ENCODE data around the gene SIPA1L2.

Gene SIPA1L2

DNA sequence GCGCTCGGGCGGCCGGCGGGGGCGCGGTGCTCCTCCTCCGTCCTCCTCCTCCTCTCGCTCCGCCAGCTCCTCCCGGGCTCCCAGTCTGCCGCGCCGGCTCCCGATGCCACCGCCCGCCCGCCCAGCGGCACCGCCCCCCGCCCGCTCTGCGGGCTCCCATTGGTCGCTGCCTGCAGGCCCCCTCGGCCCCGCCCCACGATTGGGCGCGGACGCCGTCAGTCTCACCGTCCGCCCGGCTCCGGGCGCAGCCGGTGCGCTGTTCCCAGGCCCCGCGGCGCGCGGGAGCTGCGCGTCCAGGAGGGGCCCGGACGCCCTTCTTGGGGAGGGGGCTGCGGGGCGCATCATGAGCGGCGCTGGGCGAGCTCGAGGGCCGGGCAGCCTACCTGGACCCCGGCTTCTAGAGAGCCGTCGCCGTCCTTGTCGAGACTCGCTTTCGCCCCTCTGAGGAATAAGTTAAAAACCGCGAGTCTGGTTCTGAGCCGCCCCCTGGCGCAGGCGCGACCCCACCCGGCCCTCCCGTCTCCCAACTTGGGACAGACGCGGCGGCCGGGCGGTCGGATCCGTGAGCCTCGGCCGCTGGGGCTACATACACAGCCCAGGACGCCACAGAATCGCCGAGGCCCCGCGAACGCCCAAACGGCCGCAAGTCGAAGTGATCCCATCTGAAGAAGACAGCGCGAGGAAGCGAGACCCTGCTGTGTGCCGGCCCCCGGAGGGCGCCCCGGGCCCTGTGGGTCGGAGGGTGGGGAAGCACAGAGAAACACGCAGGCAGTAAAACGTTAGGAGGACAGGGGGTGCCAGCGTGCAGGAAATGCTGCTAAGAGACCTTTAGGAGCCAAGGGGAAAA, at the start of gene SIPA1L2:
SIPA1L2 (minus strand) TSS at position 87 of the 847 bp plus-strand sequence. CDS start 114,794 bp downstream, outside the sequence.
- DNase-seq: peak; percentile 83

DNA sequence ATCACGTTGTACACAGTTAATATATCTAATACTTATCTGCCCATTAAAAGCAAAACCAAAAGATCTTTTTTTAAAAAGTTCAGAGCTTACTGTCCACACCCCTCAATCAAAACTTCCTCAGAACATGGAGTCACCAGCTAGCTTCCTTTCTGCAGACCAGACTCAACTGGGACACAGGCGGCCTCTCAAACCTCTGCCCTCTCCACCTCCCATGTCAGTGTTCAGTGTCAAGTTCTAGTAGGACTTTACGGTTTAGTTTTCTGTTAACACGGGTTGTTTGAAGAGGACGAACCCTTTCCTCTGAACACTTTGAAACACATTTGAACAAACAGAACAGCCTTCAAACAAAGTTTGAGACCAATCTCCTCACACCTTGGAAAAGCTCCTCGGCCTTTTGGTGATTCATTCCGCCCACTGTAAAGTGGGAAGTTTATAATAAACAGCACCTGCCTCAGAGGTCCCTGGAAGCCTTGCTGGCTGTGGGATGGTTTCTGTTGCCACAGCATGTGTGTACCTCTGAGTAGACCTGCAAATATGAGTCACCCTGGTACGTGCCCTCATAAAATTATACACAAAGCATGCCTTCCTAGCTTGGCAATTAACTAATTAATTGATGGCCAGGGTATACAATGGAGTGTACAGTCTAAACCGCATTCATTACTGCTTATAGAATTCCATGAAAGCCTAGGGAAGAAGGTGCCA, 48.4 kb upstream of the SIPA1L2 start:
- no peak for DNase-seq

DNA sequence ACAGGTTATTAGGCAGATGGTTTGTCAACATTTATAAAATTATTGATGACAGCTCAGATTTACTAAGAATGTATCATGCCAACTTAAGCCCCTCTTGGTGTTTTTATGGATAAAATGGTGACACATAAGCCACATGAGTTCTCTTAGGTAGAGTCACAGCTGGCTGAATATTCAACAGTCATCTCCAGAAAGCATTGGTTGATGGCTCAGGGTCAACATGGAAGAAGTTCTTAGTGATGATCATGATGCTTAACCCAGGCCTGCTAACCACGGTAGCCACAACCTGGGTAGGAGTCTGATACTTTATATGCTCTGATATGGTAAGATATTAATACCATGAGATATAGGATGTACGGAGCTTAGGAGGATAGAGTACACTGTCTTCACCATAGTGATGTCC, 46.4 kb upstream of the SIPA1L2 start:
- DNase-seq: no peak

DNA sequence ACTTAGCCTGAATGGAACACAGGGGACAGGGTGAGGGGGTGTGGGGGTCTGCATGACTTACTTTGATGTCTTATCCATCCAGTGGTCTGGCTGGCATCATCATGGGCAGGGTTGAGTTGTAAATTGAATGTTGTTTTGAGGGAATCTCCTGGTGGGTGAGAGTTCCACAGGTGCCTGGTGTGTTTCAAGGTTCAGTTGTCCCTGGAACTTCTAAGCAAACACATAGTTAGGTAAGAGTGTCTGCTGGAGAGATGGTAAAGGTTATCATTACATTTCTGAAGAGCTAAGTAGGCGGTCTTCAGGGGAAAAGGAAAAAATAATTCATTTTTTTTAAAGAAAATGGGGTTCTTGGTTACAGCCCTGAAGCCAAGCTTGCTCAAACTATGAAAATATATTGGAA, 46.0 kb upstream of the SIPA1L2 start:
- DNase-seq: no peak

DNA sequence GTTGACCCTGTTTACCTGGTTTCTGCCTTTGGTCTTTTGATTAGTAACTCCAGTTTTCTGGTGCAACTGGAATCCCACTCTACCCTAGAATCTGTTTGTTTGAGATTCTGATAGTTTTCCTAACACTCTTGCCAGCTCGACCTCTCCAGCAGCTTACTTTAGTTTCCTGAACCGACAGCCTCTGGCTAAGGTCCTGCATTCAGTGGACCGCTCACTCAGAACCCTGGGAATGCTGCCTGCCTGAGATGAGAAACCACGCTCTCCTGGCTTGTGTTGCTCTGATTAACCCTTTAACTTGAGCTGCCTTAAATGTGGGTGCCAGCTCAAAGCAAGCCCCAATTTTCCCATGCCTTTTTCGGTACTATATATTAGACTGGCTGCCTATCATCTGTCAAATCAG, 45.3 kb upstream of the SIPA1L2 start:
- DNase-seq: no peak

GRCh38 chr1:232673256-232673655, 43.3 kb upstream of the SIPA1L2 start:
- no peak for DNase-seq

DNA sequence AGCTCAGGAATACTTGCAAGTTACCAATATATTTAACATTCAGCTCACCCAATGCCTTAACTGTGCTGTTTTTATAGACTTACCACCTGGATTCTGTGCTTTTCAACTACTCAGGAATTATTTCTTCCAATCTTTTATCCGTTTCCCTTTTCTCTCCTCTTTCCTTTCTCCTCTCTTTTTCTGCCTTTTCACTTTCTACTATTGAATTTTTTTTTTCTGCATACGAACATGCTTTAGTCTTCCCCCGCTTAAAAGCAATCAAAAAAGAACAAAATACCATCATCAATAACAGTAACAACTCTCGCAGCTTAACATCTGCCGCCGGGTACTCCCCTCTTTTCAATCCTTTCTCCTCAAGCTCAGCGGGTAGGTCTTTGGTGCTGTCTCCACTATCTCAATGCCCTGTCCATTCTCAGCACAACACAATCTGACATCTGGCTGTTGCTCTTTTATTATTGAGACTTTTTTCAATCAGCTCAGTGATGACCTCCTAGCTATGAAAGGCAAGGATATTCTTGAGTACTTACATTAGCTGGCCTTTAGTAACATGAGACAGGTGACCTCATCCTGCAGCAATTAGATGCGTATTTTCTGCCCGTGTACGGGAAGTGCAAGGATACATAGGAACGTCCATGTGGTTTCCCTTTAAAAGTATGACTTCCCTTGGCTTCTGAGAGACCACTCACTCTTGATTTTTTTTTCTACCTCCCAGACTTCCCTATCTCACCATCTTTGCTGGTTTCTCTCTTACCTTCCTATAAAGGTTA, 40.2 kb upstream of the SIPA1L2 start:
- DNase-seq: no peak

DNA sequence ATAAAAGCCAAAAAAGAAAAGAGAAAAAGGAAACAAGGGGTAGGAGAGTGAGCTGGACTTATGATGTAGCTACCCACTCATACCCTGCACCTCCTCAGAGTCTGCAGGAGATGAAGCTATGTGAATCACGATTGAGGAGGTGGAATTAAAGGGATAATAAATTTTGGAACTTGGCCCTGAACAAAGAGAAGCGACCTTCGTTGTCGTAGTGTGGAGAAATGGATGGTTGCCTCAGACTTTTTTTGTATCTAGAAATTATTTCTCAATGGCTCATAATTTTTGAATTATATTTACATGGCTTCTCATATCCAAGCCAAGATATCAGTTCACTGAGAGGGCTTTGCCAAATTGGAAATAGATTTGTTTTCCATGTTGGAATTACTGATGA, 37.8 kb upstream of the SIPA1L2 start:
- DNase-seq: no peak

DNA sequence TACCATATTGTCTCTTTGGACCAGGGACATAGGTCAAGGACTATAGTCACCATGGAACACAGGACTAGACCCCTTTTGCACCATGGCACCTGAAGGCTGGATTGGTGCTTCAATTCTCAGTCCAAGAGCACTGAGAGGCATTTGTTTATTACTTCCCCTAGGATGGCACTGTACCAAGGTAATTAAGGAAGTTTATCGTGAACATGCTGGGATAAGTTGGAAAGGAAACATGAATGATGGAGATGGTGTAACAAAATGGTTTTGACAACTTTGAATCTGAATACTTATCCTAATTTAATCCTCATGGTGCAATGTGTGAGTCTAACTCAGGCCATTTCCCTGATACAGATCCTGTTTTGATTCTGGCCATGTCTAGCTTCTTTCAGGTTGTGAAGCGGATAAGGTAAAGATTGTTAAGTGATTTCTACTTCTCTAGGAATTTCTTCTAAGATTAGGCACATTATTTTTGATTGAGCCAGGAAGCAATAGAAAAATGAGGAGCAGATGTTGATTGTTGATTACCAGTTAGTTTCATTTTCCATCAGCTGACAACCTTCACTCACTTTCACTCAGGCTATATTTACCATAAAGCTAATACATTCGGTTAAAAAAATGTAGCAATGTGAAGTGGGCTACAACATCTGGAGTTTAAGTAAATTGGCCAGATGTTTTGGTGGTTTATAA, 37.3 kb upstream of the SIPA1L2 start:
- no peak for DNase-seq

DNA sequence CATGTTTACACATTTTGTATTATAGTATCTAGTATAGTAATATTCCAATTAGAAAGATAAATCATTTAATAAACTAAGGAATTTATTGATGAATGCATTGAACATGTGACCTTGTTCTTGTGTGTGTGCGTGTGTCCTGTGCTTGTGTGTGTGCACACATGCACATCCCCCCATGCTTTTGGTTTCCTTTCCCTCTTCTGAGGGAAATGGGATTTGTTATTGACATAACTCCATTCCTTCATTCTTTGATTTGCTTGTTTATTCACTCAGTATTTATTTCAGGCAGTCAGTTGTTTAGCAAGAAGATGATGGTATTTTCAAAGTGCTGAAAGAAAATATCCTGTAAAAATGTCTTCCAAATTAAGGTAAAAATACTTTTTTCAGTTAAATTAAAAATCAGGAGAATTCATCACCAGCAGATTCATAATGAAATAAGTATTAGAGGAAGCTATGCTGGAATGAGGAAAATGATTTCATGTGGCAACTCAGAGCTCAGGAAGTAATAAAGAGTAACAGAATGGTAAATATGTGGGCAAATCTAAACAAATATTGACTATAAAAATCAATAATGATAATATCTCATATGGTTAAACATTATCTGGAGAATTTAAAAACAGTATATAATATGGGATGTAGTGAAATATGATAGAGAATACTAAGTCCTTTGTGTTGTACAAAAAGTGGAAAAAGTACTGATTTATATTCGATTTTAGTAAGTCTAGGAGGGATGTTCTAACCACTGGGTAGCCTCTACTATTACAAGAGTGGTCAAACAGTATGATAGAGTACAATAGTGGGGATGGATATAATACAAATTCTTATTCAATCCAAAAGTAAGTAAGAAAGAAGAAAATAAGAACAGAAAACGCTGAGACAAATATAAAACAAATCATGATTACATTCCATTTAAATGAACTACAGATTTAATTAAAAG, 35.2 kb upstream of the SIPA1L2 start:
- DNase-seq: no peak

- no peak for DNase-seq
Measured at GRCh38 chr1:232662910-232663309, 33.0 kb upstream of the SIPA1L2 start.

DNA sequence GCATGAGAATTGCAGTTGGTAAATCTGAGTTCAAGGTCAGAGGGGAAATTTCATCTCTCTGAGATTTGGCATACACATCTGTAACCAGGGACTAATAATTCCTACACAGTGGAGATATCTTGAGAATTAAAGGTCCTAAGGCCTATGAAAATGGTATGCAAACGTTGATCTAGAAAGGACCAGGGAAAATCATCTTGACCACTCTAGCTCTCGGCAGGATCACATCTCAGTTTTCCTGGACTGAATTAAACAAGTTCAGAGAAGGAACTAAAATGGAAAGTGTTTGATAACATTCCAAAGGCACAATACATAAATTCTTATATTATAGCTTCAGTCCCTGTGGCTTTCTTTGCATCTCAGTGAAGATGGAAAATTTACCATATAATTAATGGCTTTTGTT, 28.5 kb upstream of the SIPA1L2 start:
- DNase-seq: no peak

DNA sequence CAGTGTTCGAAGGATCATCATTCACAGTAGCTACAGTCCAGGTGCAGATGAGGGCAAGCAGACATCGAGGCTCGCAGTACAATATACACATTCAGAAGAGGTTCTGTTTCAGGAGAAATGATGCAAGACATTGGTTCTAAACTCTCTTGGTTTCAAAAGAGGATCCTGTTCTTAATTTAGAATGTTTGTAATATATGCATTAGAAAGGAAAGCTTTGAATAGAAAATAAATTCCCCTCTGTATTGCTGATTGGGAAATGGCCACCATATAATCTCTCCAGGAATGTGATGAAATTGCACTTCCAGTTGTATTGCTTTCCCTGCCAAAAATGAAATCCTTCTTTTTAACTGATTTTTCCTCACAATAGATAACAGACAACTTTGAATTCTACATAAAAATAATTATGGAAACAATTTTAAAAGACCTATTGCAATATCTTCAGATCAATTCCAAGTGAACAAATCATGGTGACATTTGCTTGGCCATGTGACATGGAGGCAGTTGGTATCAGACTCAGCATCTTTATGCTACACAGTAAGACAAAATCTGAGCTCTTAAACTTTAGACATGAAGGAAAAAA, 27.6 kb upstream of the SIPA1L2 start:
- DNase-seq: no peak

DNA sequence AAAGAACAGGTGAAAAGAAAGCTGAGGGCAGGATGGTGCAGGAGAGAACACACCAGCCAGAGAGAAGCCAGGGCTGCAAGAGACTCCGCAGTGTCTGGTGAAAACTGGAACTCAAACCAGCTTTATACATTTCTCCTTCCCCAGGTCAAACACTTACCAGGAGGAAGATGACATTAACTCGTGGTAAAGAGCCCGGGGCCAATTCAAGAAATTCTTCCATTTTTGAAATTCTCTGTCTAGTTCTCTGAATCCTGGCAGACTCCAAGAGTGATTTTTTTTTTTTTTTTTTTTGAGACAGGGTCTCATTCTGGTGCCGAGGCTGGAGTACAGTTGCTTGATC, 25.8 kb upstream of the SIPA1L2 start:
- no peak for DNase-seq

DNA sequence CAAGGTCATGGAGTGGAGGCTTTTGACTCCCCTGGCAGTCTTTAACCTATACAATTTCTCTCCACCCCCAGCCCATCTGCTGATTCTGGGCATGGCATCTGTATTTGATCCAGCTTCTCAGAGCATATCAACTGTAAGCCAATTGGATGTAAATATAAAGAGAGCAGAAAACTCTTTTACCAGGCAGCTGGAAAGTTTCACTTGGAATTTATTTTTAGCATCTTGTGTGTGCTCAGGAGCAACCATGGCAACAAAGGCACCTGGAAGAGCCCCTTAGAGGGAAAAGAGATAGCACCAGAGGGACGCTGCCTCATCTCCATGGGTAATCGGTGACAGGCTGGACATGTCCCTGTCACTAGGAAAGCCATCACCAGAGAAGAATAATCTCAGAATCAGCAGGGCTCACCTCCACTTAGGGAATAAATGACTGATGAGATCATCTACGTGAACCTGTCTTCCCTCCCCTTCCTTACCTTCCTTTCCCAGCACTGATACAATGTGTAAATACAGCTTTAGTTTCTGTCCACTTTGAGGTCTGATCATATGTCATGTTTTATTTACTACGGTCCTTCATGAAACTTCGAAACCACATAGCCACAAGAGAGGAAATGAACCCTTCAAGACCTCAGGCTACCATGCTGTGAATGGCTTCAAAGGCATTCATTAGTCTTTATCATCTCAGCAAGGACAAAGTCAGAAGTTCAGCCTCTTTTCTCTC, 25.3 kb upstream of the SIPA1L2 start:
- DNase-seq: no peak

DNA sequence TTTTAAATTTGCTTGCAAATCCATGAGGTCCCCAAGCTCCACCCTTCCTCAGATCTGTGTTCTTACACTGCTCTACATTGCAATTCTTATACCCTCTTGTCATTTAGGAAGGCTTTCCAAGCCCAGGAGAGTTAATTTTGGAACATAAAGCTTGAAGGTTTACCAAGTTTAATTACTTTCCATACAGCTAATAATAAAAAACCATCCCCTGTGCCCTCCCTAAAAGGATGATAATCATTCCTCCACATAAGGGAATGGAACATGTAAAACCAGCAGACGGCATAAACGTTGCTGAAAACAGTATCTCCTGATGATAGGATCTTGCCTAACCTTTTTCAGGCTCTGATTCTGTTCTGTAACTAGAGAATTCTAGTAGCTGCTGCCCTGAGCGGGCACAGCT, 23.9 kb upstream of the SIPA1L2 start:
- DNase-seq: no peak

GRCh38 chr1:232650845-232651244, 20.9 kb upstream of the SIPA1L2 start:
- DNase-seq: no peak

GRCh38 chr1:232650418-232650817, 20.5 kb upstream of the SIPA1L2 start:
- DNase-seq: no peak

DNA sequence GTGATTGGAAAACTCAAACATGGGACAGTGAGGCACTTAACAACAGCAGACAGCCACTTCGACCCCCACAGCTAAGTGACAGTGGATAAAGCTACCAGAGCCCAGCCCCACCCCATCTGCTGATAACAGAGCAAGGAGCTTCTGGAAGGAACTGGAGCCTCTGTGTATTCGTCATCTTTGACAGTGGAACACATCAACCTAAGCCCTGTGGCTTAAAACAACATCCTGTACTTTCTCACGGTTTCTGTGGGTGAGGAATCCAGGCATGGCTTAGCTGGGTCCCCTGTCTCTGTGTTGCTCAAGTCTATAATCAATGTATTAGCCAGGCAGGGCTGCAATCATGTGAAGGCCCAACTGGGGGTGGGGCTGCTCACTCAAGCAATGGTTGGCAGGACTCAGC, 18.4 kb upstream of the SIPA1L2 start:
- no peak for DNase-seq

DNA sequence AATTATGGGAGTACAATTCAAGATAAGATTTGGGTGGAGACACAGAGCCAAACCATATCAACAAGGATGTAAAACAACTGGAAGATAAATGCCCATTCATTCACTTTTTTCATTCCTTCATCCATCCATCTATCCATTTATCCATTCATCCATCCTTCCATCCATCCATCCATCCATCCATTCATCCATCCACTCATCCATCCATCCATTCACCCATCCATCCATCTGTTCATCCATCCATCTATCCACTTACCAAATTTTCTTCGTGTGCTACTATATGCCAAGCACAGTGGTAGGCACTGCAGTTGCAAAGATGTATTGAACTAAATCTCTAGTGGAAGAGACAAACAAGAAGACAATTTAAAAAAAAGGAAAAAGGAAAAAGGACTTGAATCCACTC, 14.3 kb upstream of the SIPA1L2 start:
- DNase-seq: no peak

DNA sequence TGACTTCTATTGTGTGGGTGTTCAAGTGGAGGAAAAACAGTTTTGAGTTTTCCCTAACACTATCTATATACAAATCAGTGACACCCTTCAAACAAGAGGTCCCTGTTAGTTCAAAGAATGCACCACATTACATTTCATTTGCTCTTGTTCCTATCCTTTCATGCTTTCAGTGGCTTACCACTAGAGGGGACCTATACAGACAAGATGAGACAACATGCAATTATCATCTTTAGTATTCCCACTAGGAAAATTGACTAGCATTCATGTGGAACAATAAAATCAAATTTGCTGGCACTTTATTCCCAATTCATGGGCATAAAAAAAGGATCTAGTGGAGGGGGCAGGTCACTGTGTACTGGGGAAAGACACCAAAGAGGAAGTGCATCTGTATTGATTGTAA, 13.3 kb upstream of the SIPA1L2 start:
- no peak for DNase-seq

Measured in activated T-cell treated with anti-CD3 and anti-CD28 coated beads for 4 hours (primary cell).